Activated naive CD8-positive, alpha-beta T cell (primary cell): ENCODE data around the gene IPO13.

Source experiments
- H3K27ac Mint-ChIP-seq: one replicate; pipeline ENCODE4 v1.8.0; 2021; ENCODE audit warnings: mixed read lengths
- H3K27me3 Mint-ChIP-seq: one replicate; pipeline ENCODE4 v1.8.0; 2021; ENCODE audit warnings: mixed read lengths
- H3K36me3 Mint-ChIP-seq: one replicate; pipeline ENCODE4 v1.8.0; 2021; ENCODE audit warnings: mixed read lengths
- H3K4me1 Mint-ChIP-seq: one replicate; pipeline ENCODE4 v1.8.0; 2021; ENCODE audit warnings: low read depth, mixed read lengths
- H3K4me3 Mint-ChIP-seq: one replicate; pipeline ENCODE4 v1.8.0; 2021; ENCODE audit warnings: mild to moderate bottlenecking, mixed read lengths
- H3K9me3 Mint-ChIP-seq: one replicate; pipeline ENCODE4 v1.8.0; 2021; ENCODE audit warnings: low read depth, mixed read lengths

The IPO13 gene

DNA sequence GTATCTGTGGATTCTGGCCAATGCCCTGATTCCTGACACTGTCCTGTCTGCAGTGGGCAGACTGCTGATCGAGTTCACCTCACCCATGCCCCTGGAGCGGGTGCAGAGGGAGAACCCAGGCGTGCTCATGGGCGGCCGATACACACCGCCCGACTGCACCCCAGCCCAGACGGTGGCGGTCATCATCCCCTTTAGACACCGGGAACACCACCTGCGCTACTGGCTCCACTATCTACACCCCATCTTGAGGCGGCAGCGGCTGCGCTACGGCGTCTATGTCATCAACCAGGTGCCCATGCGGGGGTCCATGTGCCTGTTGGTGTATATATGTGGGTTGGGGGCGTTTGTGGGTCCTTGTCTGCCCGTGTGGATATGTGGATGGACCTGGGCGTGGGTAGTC is 34.9 kb downstream of the IPO13 start:
- no peak overlapping the region for H3K4me3 Mint-ChIP-seq
- no peaks in the 10 kb centered on the region for H3K27me3 Mint-ChIP-seq
- peaks cover 16% of the 10 kb centered on the region for H3K36me3 Mint-ChIP-seq
- H3K9me3 Mint-ChIP-seq, result no peaks in the 10 kb centered on the region
- H3K27ac Mint-ChIP-seq, result no peak overlapping the region
- H3K4me1 Mint-ChIP-seq, result peaks cover 28% of the 10 kb centered on the region

GRCh38 chr1:43982241-43982640 is 35.5 kb downstream of the IPO13 start:
- peaks cover 22% of the 10 kb centered on the region for H3K4me1 Mint-ChIP-seq
- no peak overlapping the region for H3K27ac Mint-ChIP-seq

DNA sequence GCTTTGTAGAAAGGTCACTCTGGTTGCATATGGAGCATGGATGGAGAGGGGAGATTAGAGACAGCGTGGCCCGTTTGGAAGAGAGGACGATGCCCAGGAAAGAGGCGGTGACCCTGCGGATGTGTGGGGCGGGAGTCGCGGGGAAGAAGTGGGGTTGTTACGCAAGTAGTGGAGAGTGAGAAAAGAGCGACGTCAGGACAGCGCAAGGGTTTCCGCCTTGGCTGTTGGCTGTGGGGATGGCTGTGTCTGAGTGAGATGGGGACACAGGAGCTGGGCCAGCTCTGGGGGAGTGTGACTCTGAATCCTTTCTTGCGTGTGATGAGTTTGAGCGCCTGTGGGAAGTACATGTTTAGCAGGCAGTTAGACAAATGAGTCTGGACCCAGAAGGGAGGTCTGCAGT is 36.1 kb downstream of the IPO13 start:
- Mint-ChIP-seq H3K4me3 (no peak overlapping the region), H3K36me3 (peaks cover 6% of the 10 kb centered on the region), H3K27ac (no peak overlapping the region), H3K9me3 (no peaks in the 10 kb centered on the region), H3K27me3 (no peaks in the 10 kb centered on the region), H3K4me1 (peaks cover 17% of the 10 kb centered on the region)

More at GRCh38 chr1:43982241-43982640, 35.5 kb downstream of the IPO13 start:
- H3K4me3 Mint-ChIP-seq, result no peak overlapping the region
- H3K9me3 Mint-ChIP-seq, result no peaks in the 10 kb centered on the region
- H3K27me3 Mint-ChIP-seq, result no peaks in the 10 kb centered on the region
- H3K36me3 Mint-ChIP-seq, result peaks cover 12% of the 10 kb centered on the region

DNA sequence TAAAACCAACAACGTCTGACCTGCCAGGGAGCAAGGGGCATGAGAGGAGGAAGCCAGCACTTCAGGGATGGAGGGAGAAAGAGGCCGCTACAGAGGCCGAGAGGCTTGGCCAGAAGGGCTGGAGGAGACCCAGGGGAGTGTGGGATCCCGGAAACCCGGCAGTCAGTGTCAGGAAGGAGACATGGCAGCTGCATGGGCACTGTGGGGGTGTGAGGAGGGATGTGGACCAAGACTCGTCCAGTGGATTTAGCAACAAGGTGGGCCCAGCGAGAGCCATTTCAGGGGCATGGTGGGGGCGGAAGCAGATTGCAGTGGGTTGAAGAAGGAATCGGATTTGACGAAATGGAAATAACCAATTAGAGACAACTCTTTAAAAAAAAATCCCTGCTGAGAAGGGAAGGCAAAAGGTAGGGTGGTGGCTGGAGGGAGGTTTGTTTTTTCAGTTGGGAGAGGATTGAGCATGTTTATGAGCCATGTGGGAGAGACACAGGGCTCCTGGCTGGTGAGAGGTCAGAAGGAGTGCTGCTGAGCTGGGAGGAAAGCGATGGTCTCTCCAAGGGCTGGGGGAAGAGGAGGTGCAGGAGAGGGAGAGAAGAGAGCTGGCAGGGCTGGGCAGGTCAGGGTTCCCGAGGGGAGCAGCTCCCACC is 36.6 kb downstream of the IPO13 start:
- Mint-ChIP-seq H3K9me3 (no peaks in the 10 kb centered on the region), H3K4me3 (no peak overlapping the region), H3K4me1 (peaks cover 11% of the 10 kb centered on the region), H3K36me3 (peaks cover 4% of the 10 kb centered on the region), H3K27ac (no peak overlapping the region), H3K27me3 (no peaks in the 10 kb centered on the region)

- peaks cover 4% of the 10 kb centered on the region for H3K36me3 Mint-ChIP-seq
- H3K9me3 Mint-ChIP-seq, result no peaks in the 10 kb centered on the region
- H3K27ac Mint-ChIP-seq, result no peak overlapping the region
- H3K27me3 Mint-ChIP-seq, result no peaks in the 10 kb centered on the region
- H3K4me1 Mint-ChIP-seq, result peaks cover 6% of the 10 kb centered on the region
- no peak overlapping the region for H3K4me3 Mint-ChIP-seq
Measured at GRCh38 chr1:43984855-43985254, 38.1 kb downstream of the IPO13 start.

DNA sequence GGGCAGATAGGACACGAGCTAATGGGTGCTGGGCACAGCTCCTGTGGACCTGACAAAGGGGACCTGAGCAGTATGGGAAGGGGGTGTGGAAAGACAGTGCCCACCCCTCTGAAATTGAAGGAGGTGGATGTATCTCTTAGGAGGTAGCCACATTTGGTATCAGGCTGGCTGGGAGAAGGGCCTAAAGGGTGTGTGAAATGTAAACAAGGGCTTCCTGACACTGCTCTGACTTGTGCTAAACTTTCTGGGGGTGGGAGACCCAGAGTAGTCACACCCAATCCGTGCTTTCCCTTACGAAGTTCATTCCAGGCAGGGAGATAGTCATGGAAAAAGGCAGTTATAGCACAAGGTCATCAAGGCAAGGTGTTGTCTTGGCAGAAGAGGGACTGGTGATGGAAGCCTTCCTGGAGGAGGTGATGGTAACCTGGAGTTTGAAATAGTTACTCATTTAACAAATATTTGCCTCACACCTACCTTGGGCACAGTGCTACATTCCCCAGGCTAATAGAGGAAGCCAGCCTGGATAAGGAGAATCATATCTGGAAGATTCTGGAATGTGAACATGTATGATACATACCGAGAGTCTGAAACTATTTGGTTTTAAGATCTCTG is 39.3 kb downstream of the IPO13 start:
- Mint-ChIP-seq H3K36me3 (peaks cover 4% of the 10 kb centered on the region), H3K27ac (no peak overlapping the region), H3K4me3 (no peak overlapping the region), H3K27me3 (no peaks in the 10 kb centered on the region), H3K4me1 (peaks cover under 1% of the 10 kb centered on the region), H3K9me3 (no peaks in the 10 kb centered on the region)

DNA sequence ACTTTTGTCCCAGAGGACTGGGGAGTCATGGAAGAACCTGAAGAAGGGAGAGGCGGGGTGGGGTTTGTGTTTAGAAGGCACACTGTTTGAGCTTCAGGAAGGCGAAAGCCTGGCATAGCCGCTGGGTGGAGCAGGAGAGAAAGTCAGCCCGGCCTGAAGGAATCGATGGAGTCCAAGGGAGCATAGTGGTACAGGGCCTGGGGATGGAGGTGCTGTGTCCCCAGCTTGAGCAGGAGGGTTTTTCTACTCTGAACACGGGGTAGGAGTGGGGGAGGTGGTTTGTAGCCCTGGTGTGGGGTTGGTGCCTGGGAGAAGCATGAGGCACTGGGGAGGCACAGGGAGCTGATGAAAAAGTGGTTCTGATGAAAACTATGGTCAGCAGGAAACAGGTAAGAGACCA is 40.0 kb downstream of the IPO13 start:
- no peak overlapping the region for H3K27ac Mint-ChIP-seq
- no peaks in the 10 kb centered on the region for H3K9me3 Mint-ChIP-seq
- no peak overlapping the region for H3K4me3 Mint-ChIP-seq
- H3K27me3 Mint-ChIP-seq, result no peaks in the 10 kb centered on the region
- H3K4me1 Mint-ChIP-seq, result peaks cover 4% of the 10 kb centered on the region
- H3K36me3 Mint-ChIP-seq, result peaks cover 4% of the 10 kb centered on the region

GRCh38 chr1:43987159-43987902 is 40.6 kb downstream of the IPO13 start:
- H3K36me3 Mint-ChIP-seq, result peaks cover 4% of the 10 kb centered on the region
- H3K27me3 Mint-ChIP-seq, result no peaks in the 10 kb centered on the region
- peaks cover 8% of the 10 kb centered on the region for H3K4me1 Mint-ChIP-seq
- no peak overlapping the region for H3K4me3 Mint-ChIP-seq
- H3K27ac Mint-ChIP-seq, result no peak overlapping the region
- no peaks in the 10 kb centered on the region for H3K9me3 Mint-ChIP-seq

DNA sequence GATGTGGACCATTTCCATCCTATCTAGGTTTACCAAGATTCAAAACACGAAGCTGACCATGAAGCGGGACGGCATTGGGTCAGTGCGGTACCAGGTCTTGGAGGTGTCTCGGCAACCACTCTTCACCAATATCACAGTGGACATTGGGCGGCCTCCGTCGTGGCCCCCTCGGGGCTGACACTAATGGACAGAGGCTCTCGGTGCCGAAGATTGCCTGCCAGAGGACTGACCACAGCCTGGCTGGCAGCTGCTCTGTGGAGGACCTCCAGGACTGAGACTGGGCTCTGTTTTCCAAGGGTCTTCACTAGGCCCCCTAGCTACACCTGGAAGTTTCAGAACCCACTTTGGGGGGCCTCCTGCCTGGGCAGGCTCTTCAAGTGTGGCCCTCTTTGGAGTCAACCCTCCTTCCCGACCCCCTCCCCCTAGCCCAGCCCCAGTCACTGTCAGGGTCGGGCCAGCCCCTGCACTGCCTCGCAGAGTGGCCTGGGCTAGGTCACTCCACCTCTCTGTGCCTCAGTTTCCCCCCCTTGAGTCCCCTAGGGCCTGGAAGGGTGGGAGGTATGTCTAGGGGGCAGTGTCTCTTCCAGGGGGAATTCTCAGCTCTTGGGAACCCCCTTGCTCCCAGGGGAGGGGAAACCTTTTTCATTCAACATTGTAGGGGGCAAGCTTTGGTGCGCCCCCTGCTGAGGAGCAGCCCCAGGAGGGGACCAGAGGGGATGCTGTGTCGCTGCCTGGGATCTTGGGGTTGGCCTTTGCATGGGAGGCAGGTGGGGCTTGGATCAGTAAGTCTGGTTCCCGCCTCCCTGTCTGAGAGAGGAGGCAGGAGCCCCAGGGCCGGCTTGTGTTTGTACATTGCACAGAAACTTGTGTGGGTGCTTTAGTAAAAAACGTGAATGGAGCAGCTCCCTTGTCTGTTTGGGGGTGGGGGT is 43.8 kb downstream of the IPO13 start:
- Mint-ChIP-seq H3K27me3 (no peaks in the 10 kb centered on the region), H3K4me1 (peaks cover 13% of the 10 kb centered on the region), H3K27ac (peak overlapping the region; percentile 28), H3K9me3 (no peaks in the 10 kb centered on the region), H3K4me3 (peak overlapping the region; percentile 88), H3K36me3 (no peaks in the 10 kb centered on the region)

DNA sequence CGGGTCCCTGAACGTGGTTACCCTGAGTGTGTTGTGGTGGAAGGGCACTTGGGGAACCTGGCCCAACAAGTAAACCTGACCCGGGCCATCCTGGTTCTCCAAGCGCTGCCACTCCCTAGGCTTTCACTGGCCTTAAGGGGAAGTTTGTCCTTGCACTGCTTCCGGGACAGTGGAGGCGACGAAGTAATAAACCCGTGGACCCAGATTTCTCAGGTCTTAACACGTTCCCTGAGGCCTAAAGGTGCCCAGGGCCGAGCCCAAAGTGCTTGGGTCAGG is 44.4 kb downstream of the IPO13 start:
- Mint-ChIP-seq H3K27me3 (no peaks in the 10 kb centered on the region), H3K4me3 (peak overlapping the region; percentile 88), H3K9me3 (no peaks in the 10 kb centered on the region), H3K36me3 (no peaks in the 10 kb centered on the region), H3K27ac (peak overlapping the region; percentile 28), H3K4me1 (peaks cover 13% of the 10 kb centered on the region)

GRCh38 chr1:43991476-43992231 is 44.9 kb downstream of the IPO13 start, which contains the start of gene CCDC24:
Gene CCDC24, plus strand, starts transcription at chr1:43991599. Its CDS starts 280 bp downstream, at chr1:43991879.
- Mint-ChIP-seq H3K27me3 (no peaks in the 10 kb centered on the region), H3K9me3 (no peaks in the 10 kb centered on the region), H3K27ac (peak within 1 kb of the TSS; percentile 28), H3K36me3 (no peaks in the 10 kb centered on the region), H3K4me1 (peaks cover 13% of the 10 kb centered on the region), H3K4me3 (peak within 1 kb of the TSS; percentile 88)

DNA sequence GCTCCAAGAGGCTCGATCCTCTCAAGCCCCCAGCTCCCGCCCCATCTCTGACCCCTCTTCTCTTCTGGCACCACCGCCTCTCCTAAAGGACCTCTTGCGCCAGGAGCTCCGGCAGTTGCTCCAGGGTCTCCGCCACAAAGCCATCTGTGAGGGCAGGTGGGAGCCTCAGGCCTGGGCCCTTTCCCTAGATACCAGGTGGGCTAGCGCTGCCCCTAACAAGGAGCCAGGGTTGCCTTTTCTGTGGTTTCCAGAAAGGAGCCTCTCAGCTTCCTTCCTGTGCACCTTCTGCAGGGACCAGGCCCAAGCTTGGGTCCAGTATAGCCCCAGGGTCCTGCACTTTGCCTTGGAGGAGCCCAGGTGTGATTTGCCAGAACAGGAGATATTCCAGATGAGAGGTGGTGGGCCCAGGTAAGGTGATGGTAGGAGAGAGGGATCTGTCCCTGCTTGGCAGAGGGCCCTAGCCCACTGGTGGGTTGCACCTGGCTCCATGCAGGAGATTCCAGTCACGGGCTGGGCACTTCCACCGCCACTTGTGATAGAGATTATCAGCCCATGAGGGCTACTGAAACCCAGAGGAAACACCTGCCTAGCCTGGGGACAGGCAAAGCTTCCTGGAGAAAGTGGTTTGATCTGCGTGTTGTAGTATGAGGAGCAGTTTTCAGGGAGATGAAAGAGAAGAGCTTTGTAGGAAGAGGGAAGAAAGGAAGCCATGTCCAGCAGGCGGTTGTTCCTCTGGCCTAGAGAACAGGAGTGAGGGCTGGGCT is 45.7 kb downstream of the IPO13 start:
- Mint-ChIP-seq H3K36me3 (no peaks in the 10 kb centered on the region), H3K4me3 (peak overlapping the region; percentile 88), H3K9me3 (no peaks in the 10 kb centered on the region), H3K27me3 (no peaks in the 10 kb centered on the region), H3K27ac (peak overlapping the region; percentile 37), H3K4me1 (peaks cover 13% of the 10 kb centered on the region)

DNA sequence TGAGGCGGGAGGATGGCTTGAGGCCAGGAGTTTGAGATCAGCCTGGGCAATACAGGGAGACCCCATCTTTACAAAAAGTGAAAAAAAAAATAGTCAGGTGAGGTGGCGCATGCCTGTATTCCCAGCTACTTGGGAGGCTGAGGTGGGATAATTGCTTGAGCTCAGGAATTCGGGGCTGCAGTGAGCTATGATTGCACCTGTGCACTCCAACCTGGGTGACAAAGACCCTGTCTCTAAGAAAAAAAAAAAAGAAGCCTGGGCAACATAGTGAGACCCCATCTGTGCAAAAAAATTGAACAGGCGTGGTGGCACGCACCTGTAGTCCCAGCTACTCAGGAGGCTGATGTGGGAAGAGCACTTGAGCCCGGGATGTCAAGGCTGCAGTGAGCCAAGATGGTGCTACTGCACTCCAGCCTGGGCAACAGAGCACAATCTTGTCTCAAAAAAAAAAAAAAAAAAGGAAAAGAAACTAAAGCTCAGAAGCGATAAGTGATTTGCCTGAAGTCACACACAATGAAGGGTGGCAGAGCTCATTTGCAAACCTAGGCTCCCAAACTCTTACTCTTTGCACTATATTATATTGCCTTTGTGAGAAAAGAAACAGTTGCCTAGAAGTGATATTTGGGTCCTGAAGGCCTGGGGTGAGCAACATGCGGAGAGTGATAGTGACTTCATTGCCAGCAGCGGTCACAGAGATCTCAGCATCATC is 46.6 kb downstream of the IPO13 start:
- H3K4me3 Mint-ChIP-seq, result no peak overlapping the region
- H3K36me3 Mint-ChIP-seq, result no peaks in the 10 kb centered on the region
- no peaks in the 10 kb centered on the region for H3K27me3 Mint-ChIP-seq
- H3K4me1 Mint-ChIP-seq, result peaks cover 13% of the 10 kb centered on the region
- no peaks in the 10 kb centered on the region for H3K9me3 Mint-ChIP-seq
- no peak overlapping the region for H3K27ac Mint-ChIP-seq
